SK-N-SH (cell line): ENCODE measurements around the gene PRPSAP2. TPM values are rescaled to one million over a fixed set of nuclear protein-coding genes. Genes with fewer than 3 reads are reported as not detected.

Experiments used
- CTCF ChIA-PET: fragments of 300-600, 350-600 bp; formaldehyde crosslinking; extraction: SDS; loops from one replicate; lab custom pipeline; 2021; lab: Yijun Ruan, JAX
- POLR2A ChIA-PET: fragments of 350-600 bp; sonication (Branson Sonifier 250); formaldehyde crosslinking; extraction: SDS; loops from one replicate; lab custom pipeline; 2020; ENCODE audit warnings: antibody characterized with exemption, inconsistent platforms; lab: Yijun Ruan, JAX
- DNase-seq: peaks from one replicate; pipeline ENCODE4 v3.0.0; 2012
- H2AFZ ChIP-seq: fragments of 200-600 bp; sonication (generic); 2 replicates; pipeline ENCODE4 v1.8.1; 2016; ENCODE audit warnings: antibody characterized with exemption, mild to moderate bottlenecking, low read depth
- H3F3A ChIP-seq: fragments of 200-600 bp; sonication (generic); replicated peaks from 2 replicates; pipeline ENCODE3; 2016; ENCODE audit warnings: antibody characterized with exemption, mild to moderate bottlenecking; ENCODE audit not compliant: insufficient read depth
- H3K27ac ChIP-seq, 2 experiments: fragments of 200-500 bp in 1 of 2; fragments of 200-600 bp in 1 of 2; sonication (Bioruptor generic) in 1 of 2; sonication (generic), shearing (Covaris generic) in 1 of 2; 2 replicates each; pipeline versions ENCODE4 v1.5.1 to v1.6.1; 2014 to 2016; ENCODE audit warnings: low read depth in 2 of 2, inconsistent platforms in 1 of 2, low read length in 1 of 2, mild to moderate bottlenecking in 1 of 2, mixed read lengths in 1 of 2
- H3K27me3 ChIP-seq: fragments of 200-600 bp; sonication (generic), shearing (Covaris generic); 2 replicates; pipeline ENCODE4 v1.6.1; 2016; ENCODE audit warnings: mixed run types; ENCODE audit not compliant: insufficient read depth
- H3K36me3 ChIP-seq, 2 experiments: fragments of 200-500 bp in 1 of 2; fragments of 200-600 bp in 1 of 2; sonication (Bioruptor generic) in 1 of 2; sonication (generic) in 1 of 2; replicated peaks in 1 of 2; 2 replicates each; pipeline versions ENCODE3 to v1.5.1; 2014 to 2016; ENCODE audit warnings: low read length in 1 of 2, mild to moderate bottlenecking in 1 of 2; ENCODE audit not compliant: insufficient read depth in 2 of 2, control insufficient read depth in 1 of 2
- H3K4me1 ChIP-seq, 2 experiments: fragments of 200-500 bp in 1 of 2; fragments of 200-600 bp in 1 of 2; sonication (Bioruptor generic) in 1 of 2; sonication (generic), shearing (Covaris generic) in 1 of 2; 2 replicates each; pipeline versions ENCODE4 v1.5.1 to v1.6.1; 2014 to 2016; ENCODE audit warnings: low read depth in 1 of 2, low read length in 1 of 2, mixed run types in 1 of 2; ENCODE audit not compliant: insufficient read depth in 2 of 2, control insufficient read depth in 1 of 2
- H3K4me2 ChIP-seq: fragments of 200-600 bp; sonication (generic), shearing (Covaris generic); 2 replicates; pipeline ENCODE4 v1.6.1; 2017; ENCODE audit warnings: mixed run types
- H3K4me3 ChIP-seq, 2 experiments: fragments of 200-500 bp in 1 of 2; fragments of 200-600 bp in 1 of 2; sonication (Bioruptor generic) in 1 of 2; sonication (generic), shearing (Covaris generic) in 1 of 2; 2 replicates each; pipeline versions ENCODE4 v1.5.1 to v1.8.1; 2014 to 2016; ENCODE audit warnings: low read depth in 2 of 2, inconsistent platforms in 1 of 2, low read length in 1 of 2, mild to moderate bottlenecking in 1 of 2, mixed read lengths in 1 of 2, moderate library complexity in 1 of 2
- H3K79me2 ChIP-seq: fragments of 200-600 bp; sonication (generic); 2 replicates; pipeline ENCODE4 v1.8.1; 2017; ENCODE audit warnings: mild to moderate bottlenecking; ENCODE audit not compliant: insufficient read depth
- H3K9ac ChIP-seq: fragments of 200-600 bp; sonication (generic); 2 replicates; pipeline ENCODE4 v1.6.1; 2017; ENCODE audit warnings: mixed run types
- H3K9me2 ChIP-seq: fragments of 200-600 bp; sonication (generic); 2 replicates; pipeline ENCODE4 v1.6.1; 2017; ENCODE audit warnings: mixed run types
- H3K9me3 ChIP-seq: fragments of 200-600 bp; sonication (generic); 2 replicates; pipeline ENCODE4 v1.6.1; 2017; ENCODE audit warnings: mixed run types, mild to moderate bottlenecking, moderate library complexity
- H4K20me1 ChIP-seq: fragments of 200-600 bp; sonication (generic); 2 replicates; pipeline ENCODE4 v1.6.1; 2017; ENCODE audit warnings: mild to moderate bottlenecking, mixed run types; ENCODE audit not compliant: insufficient read depth
- CTCF ChIP-seq: fragments of 200-600 bp; sonication (generic); IDR thresholded peaks from 2 replicates; pipeline ENCODE4 v1.6.1; 2017; ENCODE audit warnings: antibody characterized with exemption, mild to moderate bottlenecking, moderate library complexity
- ELF1 ChIP-seq: IDR thresholded peaks from 2 replicates; pipeline ENCODE4 v1.4.0; 2012
- EP300 ChIP-seq, 2 experiments: IDR thresholded peaks; 2 replicates each; pipeline versions ENCODE4 v1.4.0 to v1.6.1; 2012; ENCODE audit warnings: borderline replicate concordance in 1 of 2, low read depth in 1 of 2, low read length in 1 of 2
- FOXM1 ChIP-seq: IDR thresholded peaks from 2 replicates; pipeline ENCODE4 v1.4.0; 2012; ENCODE audit warnings: low read depth, mild to moderate bottlenecking
- GATA2 ChIP-seq: sonication (generic); formaldehyde crosslinking; IDR thresholded peaks from 2 replicates; pipeline ENCODE4 v1.5.0; 2020; ENCODE audit warnings: mild to moderate bottlenecking, missing genetic modification reagents
- JUND ChIP-seq: IDR thresholded peaks from 2 replicates; pipeline ENCODE4 v1.4.0; 2012
- MAX ChIP-seq: IDR thresholded peaks from 2 replicates; pipeline ENCODE4 v1.4.0; 2012; ENCODE audit warnings: low read depth
- MEF2A ChIP-seq: IDR thresholded peaks from 2 replicates; pipeline ENCODE4 v1.4.0; 2012; ENCODE audit warnings: low read depth, borderline replicate concordance
- PBX3 ChIP-seq: IDR thresholded peaks from 2 replicates; pipeline ENCODE4; 2012
- RCOR1 ChIP-seq: fragments of 150-350 bp; IDR thresholded peaks from 2 replicates; pipeline ENCODE4 v1.6.1; 2017; ENCODE audit warnings: antibody characterized with exemption, low read length
- REST ChIP-seq: IDR thresholded peaks from 2 replicates; pipeline ENCODE4 v1.6.1; 2012; ENCODE audit warnings: mild to moderate bottlenecking, low read depth, low read length, moderate library complexity
- TEAD4 ChIP-seq: IDR thresholded peaks from 2 replicates; pipeline ENCODE4 v1.4.0; 2012; ENCODE audit warnings: mild to moderate bottlenecking, borderline replicate concordance; ENCODE audit not compliant: insufficient read depth
- USF1 ChIP-seq: IDR thresholded peaks from 2 replicates; pipeline ENCODE4 v1.4.0; 2012; ENCODE audit warnings: low read depth, borderline replicate concordance
- ZBTB33 ChIP-seq: IDR thresholded peaks from 2 replicates; pipeline ENCODE4 v1.4.0; 2012; ENCODE audit warnings: low read depth, borderline replicate concordance
- WGBS: methylation state at CpG from one replicate; pipeline ENCODE4 v1.1.6; 2017; ENCODE audit warnings: low lambda C conversion rate; 5-methylcytosine and 5-hydroxymethylcytosine counted together
- polyA plus RNA-seq, 3 experiments: library from polyadenylated mRNA; depleted of rRNA; stranded (reverse); fragments of >200 nt; gene quantifications; 2 replicates each; pipeline ENCODE4 v1.2.3, GENCODE V29; 2012

Gene PRPSAP2
- polyA plus RNA-seq, 1 of the 3 experiments (the other 2 are of a cell fraction) = 27.6 TPM

- WGBS = 86% methylated on average over 17 of the region's 23 CpGs
- Histone ChIP-seq H3K4me3 (no peak overlapping the region), H3K79me2 (no peaks in the 10 kb centered on the region), H3K36me3 (no peaks in the 10 kb centered on the region), H3K9me3 (no peaks in the 10 kb centered on the region), H2AFZ (peak overlapping the region; percentile 44; the same call in 1 of the 2 replicates), H3K27ac (peak overlapping the region in 1 of 2 experiments; percentile 16; a peak in 2 of 4 replicates), H3F3A (peaks cover 14% of the 10 kb centered on the region)
- CTCF ChIA-PET = interaction anchor here (0.8 kb wide), 1 partner anchor 31 kb away, joined by 3 read pairs; no protein-coding TSS in a partner anchor
- TF ChIP-seq EP300 (IDR thresholded peaks at IDR 0.05; ENCODE audit: borderline replicate concordance in 1 of 2, low read depth in 1 of 2, low read length in 1 of 2) = no peak
- TF ChIP-seq MAX = no peak
- TF ChIP-seq GATA2 (CRISPR knock-in tag) = no peak
- TF ChIP-seq ZBTB33 = no peak
- TF ChIP-seq JUND = no peak
- TF ChIP-seq, all 33 proteins: peak for 0
- H3K4me1 ChIP-seq = peaks cover 10 to 29% of the 10 kb centered on the region in 2 experiments; a peak in 2 of 4 replicates
- H3K9me2 ChIP-seq = no peaks in the 10 kb centered on the region
- no peak for DNase-seq
- POLR2A ChIA-PET = interaction anchor here (1.2 kb wide), 1 partner anchor 59 kb away, joined by 3 read pairs; no protein-coding TSS in a partner anchor
- H3K4me2 ChIP-seq = no peak overlapping the region
- H3K9ac ChIP-seq = peak overlapping the region; percentile 15; the same call in 1 of the 2 replicates
- no peaks in the 10 kb centered on the region for H3K27me3 ChIP-seq
- H4K20me1 ChIP-seq = no peaks in the 10 kb centered on the region
Measured at GRCh38 chr17:18963126-18964017, 105.4 kb downstream of the PRPSAP2 start.

GRCh38 chr17:18964018-18964351, 106.1 kb downstream of the PRPSAP2 start:
- DNase-seq = no peak
- CTCF ChIA-PET = no interaction called here
- WGBS = 96% methylated on average over 9 of the region's 9 CpGs
- Histone ChIP-seq H3K9me3 (no peaks in the 10 kb centered on the region), H2AFZ (no peak overlapping the region), H3K27me3 (no peaks in the 10 kb centered on the region), H3K27ac (no peak overlapping the region), H3K4me3 (no peak overlapping the region), H3F3A (peaks cover 14% of the 10 kb centered on the region), H3K9me2 (no peaks in the 10 kb centered on the region), H3K4me2 (no peak overlapping the region), H3K79me2 (no peaks in the 10 kb centered on the region), H3K36me3 (no peaks in the 10 kb centered on the region), H3K4me1 (peaks cover 10 to 36% of the 10 kb centered on the region in 2 experiments; a peak in 2 of 4 replicates), H3K9ac (no peak overlapping the region), H4K20me1 (no peaks in the 10 kb centered on the region)
- POLR2A ChIA-PET = interaction anchor here (1.2 kb wide), 1 partner anchor 59 kb away, joined by 3 read pairs; no protein-coding TSS in a partner anchor
- TF ChIP-seq CTCF (no peak), MEF2A (no peak), PBX3 (no peak), ELF1 (no peak), TEAD4 (no peak), USF1 (no peak), GATA2 (CRISPR knock-in tag) (no peak), REST (no peak), JUND (no peak), FOXM1 (no peak), RCOR1 (no peak)
